Right cardiac atrium (tissue), 5 donors: Measurements from ENCODE around the gene LRRIQ4. TPM values are rescaled to one million over a fixed set of nuclear protein-coding genes. Genes with fewer than 3 reads are reported as not detected.

Experiments
- ATAC-seq, 2 donors: fragments of 200-7000 bp; cut with Tn5 transposase; one replicate each; pipeline versions ENCODE4 v1.8.0 to v1.9.1; 2020; ENCODE audit warnings: moderate library complexity in 2 of 2, mild to moderate bottlenecking in 1 of 2
- DNase-seq, 3 donors: peaks; one replicate each; pipeline ENCODE4 v3.0.0-alpha.2; 2020
- H3K27ac ChIP-seq: one replicate; pipeline ENCODE4 v1.5.1; 2013; ENCODE audit warnings: mild to moderate bottlenecking, low read length, control low read depth, moderate library complexity
- H3K27me3 ChIP-seq: one replicate; pipeline ENCODE4 v1.6.1; 2013; ENCODE audit not compliant: control insufficient read depth, insufficient read depth
- H3K4me1 ChIP-seq: one replicate; pipeline ENCODE4 v1.6.1; 2013; ENCODE audit warnings: low read length; ENCODE audit not compliant: control insufficient read depth, insufficient read depth
- H3K4me3 ChIP-seq: one replicate; pipeline ENCODE4 v1.5.1; 2013; ENCODE audit warnings: low read length, control low read depth
- H3K9me3 ChIP-seq: one replicate; pipeline ENCODE4 v1.6.1; 2013; ENCODE audit warnings: low read length; ENCODE audit not compliant: control insufficient read depth
- WGBS: extraction: QIAGEN DNeasy Blood & Tissue Kit; methylation state at CpG from one replicate; pipeline ENCODE4 v1.1.7; 2013; 5-methylcytosine and 5-hydroxymethylcytosine counted together
- intact Hi-C, 4 donors: fragments of 100-400 bp; cut with DNase I; formaldehyde crosslinking; loops; one replicate each; pipeline versions ENCODE4 v1.11.0 to v1.14.0; 2022 to 2023
- polyA plus RNA-seq: library from polyadenylated mRNA; stranded (reverse); fragments of 200-250 nt; gene quantifications from one replicate; pipeline ENCODE4 v1.2.3, GENCODE V29; 2013
- total RNA-seq, 4 donors: library from RNA; stranded (reverse); fragmentation: NEBNext Ultra II Directional; extraction: Animal tissue kit (Norgen Biotek cat#: 25700); gene quantifications; one replicate each; pipeline ENCODE4 v1.2.1, GENCODE V29; 2021
- donor health status: healthy with polysubstance abuse.
- donor health status: DM: no; HTN: yes; CAD: no.
- donor health status: DM: no; HTN: no; CAD: no.
- donor health status: DM: no; HTN: yes; CAD: no; lungs with severe emphysema.
- donor health status: DM: yes; HTN: yes; CAD: no.

The LRRIQ4 gene
- total and polyA plus RNA-seq, 5 donors, result not detected

GRCh38 chr3:169777822-169778221 lies 34.8 kb upstream of the LRRIQ4 start:
- no peak for ATAC-seq
- 96% methylated on average over 4 of the region's 4 CpGs for WGBS
- DNase-seq, result no peak
- no peaks in the 10 kb centered on the region for H3K9me3 ChIP-seq
- intact Hi-C loops, result no loop called here
- no peak overlapping the region for H3K27ac ChIP-seq
- H3K4me1 ChIP-seq, result peaks cover 1% of the 10 kb centered on the region
- no peak overlapping the region for H3K4me3 ChIP-seq
- no peaks in the 10 kb centered on the region for H3K27me3 ChIP-seq

- no peak for ATAC-seq
- WGBS, result 49% methylated on average over 2 of the region's 2 CpGs
- no peaks in the 10 kb centered on the region for H3K9me3 ChIP-seq
- no peaks in the 10 kb centered on the region for H3K27me3 ChIP-seq
- DNase-seq, result no peak
- H3K4me1 ChIP-seq, result peaks cover 1% of the 10 kb centered on the region
- H3K27ac ChIP-seq, result no peak overlapping the region
- H3K4me3 ChIP-seq, result no peak overlapping the region
- intact Hi-C loops, result no loop called here
Observed at GRCh38 chr3:169780742-169781141, 31.9 kb upstream of the LRRIQ4 start.

- DNase-seq, result no peak
- Histone ChIP-seq H3K4me3 (no peak overlapping the region), H3K27ac (no peak overlapping the region), H3K4me1 (peaks cover 1% of the 10 kb centered on the region), H3K27me3 (no peaks in the 10 kb centered on the region), H3K9me3 (no peaks in the 10 kb centered on the region)
- intact Hi-C loops, result no loop called here
- WGBS, result 59% methylated on average over 4 of the region's 4 CpGs
- peak in 1 of 2 donors; percentile 52 for ATAC-seq
Observed at GRCh38 chr3:169781209-169781855, 31.3 kb upstream of the LRRIQ4 start.

GRCh38 chr3:169787120-169787519 lies 25.6 kb upstream of the LRRIQ4 start:
- H3K9me3 ChIP-seq, result no peaks in the 10 kb centered on the region
- intact Hi-C loops, result no loop called here
- H3K27me3 ChIP-seq, result no peaks in the 10 kb centered on the region
- ATAC-seq (no peak), DNase-seq (no peak)
- H3K4me1 ChIP-seq, result peaks cover 1% of the 10 kb centered on the region
- H3K4me3 ChIP-seq, result no peak overlapping the region
- WGBS, result 96% methylated on average over 4 of the region's 4 CpGs
- no peak overlapping the region for H3K27ac ChIP-seq

- Histone ChIP-seq H3K27ac (no peak overlapping the region), H3K4me1 (no peaks in the 10 kb centered on the region), H3K4me3 (no peak overlapping the region), H3K27me3 (no peaks in the 10 kb centered on the region), H3K9me3 (no peaks in the 10 kb centered on the region)
- intact Hi-C loops, result no loop called here
- 81% methylated on average over 1 of the region's 1 CpG for WGBS
- DNase-seq, result no peak
- ATAC-seq, result no peak
Observed at GRCh38 chr3:169787791-169788190, 24.9 kb upstream of the LRRIQ4 start.

GRCh38 chr3:169790219-169790618 lies 22.5 kb upstream of the LRRIQ4 start:
- no peaks in the 10 kb centered on the region for H3K4me1 ChIP-seq
- DNase-seq (no peak), ATAC-seq (no peak)
- intact Hi-C loops, result no loop called here
- no peaks in the 10 kb centered on the region for H3K9me3 ChIP-seq
- H3K27me3 ChIP-seq, result no peaks in the 10 kb centered on the region
- H3K4me3 ChIP-seq, result no peak overlapping the region
- no peak overlapping the region for H3K27ac ChIP-seq

GRCh38 chr3:169790687-169791429 lies 21.8 kb upstream of the LRRIQ4 start:
- Histone ChIP-seq H3K4me1 (no peaks in the 10 kb centered on the region), H3K4me3 (no peak overlapping the region), H3K27me3 (no peaks in the 10 kb centered on the region), H3K27ac (no peak overlapping the region), H3K9me3 (no peaks in the 10 kb centered on the region)
- WGBS, result 82% methylated on average over 4 of the region's 4 CpGs
- intact Hi-C loops, result no loop called here
- DNase-seq (no peak), ATAC-seq (no peak)

GRCh38 chr3:169792359-169792758 lies 20.3 kb upstream of the LRRIQ4 start:
- peak in 1 of 2 donors; percentile 33 for ATAC-seq
- intact Hi-C loops, result no loop called here

GRCh38 chr3:169804681-169805080 lies 8.0 kb upstream of the LRRIQ4 start:
- Histone ChIP-seq H3K27me3 (no peaks in the 10 kb centered on the region), H3K4me3 (no peak overlapping the region), H3K9me3 (no peaks in the 10 kb centered on the region), H3K4me1 (no peaks in the 10 kb centered on the region), H3K27ac (no peak overlapping the region)
- 87% methylated on average over 3 of the region's 3 CpGs for WGBS
- ATAC-seq (no peak), DNase-seq (no peak)
- intact Hi-C loops, result no loop called here

More at GRCh38 chr3:169792359-169792758, 20.3 kb upstream of the LRRIQ4 start:
- no peaks in the 10 kb centered on the region for H3K4me1 ChIP-seq
- no peak overlapping the region for H3K4me3 ChIP-seq
- no peak for DNase-seq
- H3K27me3 ChIP-seq, result no peaks in the 10 kb centered on the region
- H3K27ac ChIP-seq, result no peak overlapping the region
- WGBS, result 80% methylated on average over 1 of the region's 1 CpG
- H3K9me3 ChIP-seq, result no peaks in the 10 kb centered on the region

GRCh38 chr3:169809230-169809795 lies 3.4 kb upstream of the LRRIQ4 start:
- DNase-seq (no peak), ATAC-seq (no peak)
- Histone ChIP-seq H3K4me3 (no peak overlapping the region), H3K4me1 (peaks cover 3% of the 10 kb centered on the region), H3K27ac (no peak overlapping the region), H3K9me3 (no peaks in the 10 kb centered on the region), H3K27me3 (no peaks in the 10 kb centered on the region)
- WGBS, result 29% methylated on average over 2 of the region's 2 CpGs
- intact Hi-C loops, result no loop called here

GRCh38 chr3:169811631-169812331 lies 889 bp upstream of the LRRIQ4 start:
- 2% methylated on average over 29 of the region's 29 CpGs for WGBS
- ATAC-seq, result peak; percentile 49 to 63
- peak overlapping the region; percentile 55 for H3K27ac ChIP-seq
- no peak for DNase-seq
- intact Hi-C loops, result no loop called here
- H3K4me1 ChIP-seq, result peaks cover 3% of the 10 kb centered on the region
- no peaks in the 10 kb centered on the region for H3K27me3 ChIP-seq
- no peaks in the 10 kb centered on the region for H3K9me3 ChIP-seq
- H3K4me3 ChIP-seq, result peak overlapping the region; percentile 78
